HepG2 (cell line): ENCODE results near the gene KATNB1. TPM values are rescaled to one million over a fixed set of nuclear protein-coding genes. Genes with fewer than 3 reads are reported as not detected.
A peak's percentile ranks its signal among the peaks of the same experiment; 100 is the strongest.

ENCODE experiments used
- ARNT2 ChIP-seq: sonication (generic); formaldehyde crosslinking; IDR thresholded peaks from 2 replicates; pipeline ENCODE4 v1.8.0; 2022; ENCODE audit warnings: mild to moderate bottlenecking, low read depth, missing genetic modification reagents, moderate library complexity
- BORCS8-MEF2B ChIP-seq: sonication (generic); formaldehyde crosslinking; IDR thresholded peaks from 2 replicates; pipeline ENCODE4 v1.8.0; 2022; ENCODE audit warnings: mild to moderate bottlenecking, missing genetic modification reagents
- DNMT3B ChIP-seq: conservative IDR thresholded peaks from 2 replicates; pipeline ENCODE4 v1.6.1; 2016; ENCODE audit warnings: missing biosample characterization, control low read depth
- ERF ChIP-seq: IDR thresholded peaks from 2 replicates; pipeline ENCODE4 v1.6.1; 2018; ENCODE audit warnings: missing biosample characterization, missing genetic modification reagents
- GLI4 ChIP-seq: sonication (generic); formaldehyde crosslinking; IDR thresholded peaks from 2 replicates; pipeline ENCODE4 v1.5.1; 2020; ENCODE audit warnings: missing genetic modification reagents, mild to moderate bottlenecking, moderate library complexity, borderline replicate concordance
- HNRNPUL1 ChIP-seq: fragments of 200-400 bp; formaldehyde crosslinking; IDR thresholded peaks from 2 replicates; pipeline ENCODE4 v1.6.1; 2017; ENCODE audit warnings: low read depth, mild to moderate bottlenecking, low read length, moderate library complexity
- MATR3 ChIP-seq: sonication (generic); formaldehyde crosslinking; IDR thresholded peaks from 2 replicates; pipeline ENCODE4 v1.4.0; 2020; ENCODE audit warnings: missing genetic modification reagents
- MAZ ChIP-seq, 2 experiments: sonication (generic) in 1 of 2; formaldehyde crosslinking in 1 of 2; IDR thresholded peaks; 2 replicates each; pipeline versions ENCODE4 v1.5.0 to v1.6.1; 2012 to 2020; ENCODE audit warnings: low read depth in 2 of 2, mild to moderate bottlenecking in 2 of 2, borderline replicate concordance in 1 of 2, improper control_type of control experiment in 1 of 2, low read length in 1 of 2, missing genetic modification reagents in 1 of 2, moderate library complexity in 1 of 2
- MXI1 ChIP-seq: IDR thresholded peaks from 3 replicates; pipeline ENCODE4 v1.6.1; 2012; ENCODE audit warnings: low read depth, low read length, inconsistent platforms, borderline replicate concordance
- NFKB2 ChIP-seq: sonication (generic); formaldehyde crosslinking; IDR thresholded peaks from 2 replicates; pipeline ENCODE4 v1.4.0; 2020; ENCODE audit warnings: missing genetic modification reagents, borderline replicate concordance
- PITX1 ChIP-seq: sonication (generic); formaldehyde crosslinking; IDR thresholded peaks from 2 replicates; pipeline ENCODE4 v1.5.1; 2020; ENCODE audit warnings: mild to moderate bottlenecking, missing genetic modification reagents
- RAD21 ChIP-seq: fragments of 450-650 bp; formaldehyde crosslinking; IDR thresholded peaks from 2 replicates; pipeline ENCODE4 v1.5.0; 2020; ENCODE audit warnings: mild to moderate bottlenecking
- SRY ChIP-seq: sonication (generic); formaldehyde crosslinking; IDR thresholded peaks from 2 replicates; pipeline ENCODE4 v1.8.0; 2022; ENCODE audit warnings: mild to moderate bottlenecking, missing genetic modification reagents
- ZBTB21 ChIP-seq: sonication (generic); formaldehyde crosslinking; IDR thresholded peaks from 2 replicates; pipeline ENCODE4 v1.4.0; 2020; ENCODE audit warnings: missing genetic modification reagents
- ZNF12 ChIP-seq: sonication (generic); formaldehyde crosslinking; IDR thresholded peaks from 2 replicates; pipeline ENCODE4 v1.5.0; 2020; ENCODE audit warnings: missing genetic modification reagents
- ZNF124 ChIP-seq: sonication (generic); formaldehyde crosslinking; IDR thresholded peaks from 2 replicates; pipeline ENCODE4 v1.4.0; 2020; ENCODE audit warnings: missing genetic modification reagents
- ZNF34 ChIP-seq: sonication (generic); formaldehyde crosslinking; IDR thresholded peaks from 2 replicates; pipeline ENCODE4 v1.4.0; 2020; ENCODE audit warnings: mild to moderate bottlenecking, missing genetic modification reagents, borderline replicate concordance
- ZNF44 ChIP-seq: sonication (generic); formaldehyde crosslinking; IDR thresholded peaks from 2 replicates; pipeline ENCODE4 v1.5.1; 2020; ENCODE audit warnings: mild to moderate bottlenecking, missing genetic modification reagents
- ZNF530 ChIP-seq: sonication (generic); formaldehyde crosslinking; IDR thresholded peaks from 2 replicates; pipeline ENCODE4 v1.5.0; 2020; ENCODE audit warnings: low read depth, mild to moderate bottlenecking, missing genetic modification reagents
- ZNF556 ChIP-seq: sonication (generic); formaldehyde crosslinking; IDR thresholded peaks from 2 replicates; pipeline ENCODE4 v1.4.0; 2020; ENCODE audit warnings: mild to moderate bottlenecking, missing genetic modification reagents, borderline replicate concordance
- ZSCAN21 ChIP-seq: sonication (generic); formaldehyde crosslinking; IDR thresholded peaks from 2 replicates; pipeline ENCODE4 v1.8.0; 2022; ENCODE audit warnings: mild to moderate bottlenecking, missing genetic modification reagents, moderate library complexity, borderline replicate concordance
- polyA plus RNA-seq, 8 experiments: library from polyadenylated mRNA; depleted of rRNA in 3 of 8; stranded (reverse) in 7 of 8; unstranded in 1 of 8; fragments of >200 nt; fragmentation: Illumina TruSeq in 4 of 8; extraction: Trizol in 4 of 8; gene quantifications; 2 replicates each; pipeline versions ENCODE4 v1.2.1 to v1.2.3, GENCODE V29; 2011 to 2016; ENCODE audit warnings: low read depth in 4 of 8, missing spikeins in 1 of 8, mixed read lengths in 1 of 8; ENCODE audit not compliant: insufficient read depth in 1 of 8
- total RNA-seq, 5 experiments: library from RNA; depleted of rRNA; stranded (reverse); fragments of >200 nt; fragmentation: Illumina TruSeq; extraction: Trizol; gene quantifications; 2 replicates each; pipeline ENCODE4 v1.2.3, GENCODE V29; 2016; ENCODE audit warnings: low read depth in 1 of 5
- TF ChIP-seq, protein P1 (sequence below): sonication (generic); formaldehyde crosslinking; conservative IDR thresholded peaks from 2 replicates; pipeline ENCODE4 v1.4.0; 2020; ENCODE audit warnings: missing genetic modification reagents
- TF ChIP-seq, protein P2 (sequence below): sonication (generic); formaldehyde crosslinking; IDR thresholded peaks from 2 replicates; pipeline ENCODE4 v1.8.1; 2023; ENCODE audit warnings: mild to moderate bottlenecking, moderate library complexity, missing genetic modification reagents
- TF ChIP-seq, protein P3 (sequence below): sonication (generic); formaldehyde crosslinking; IDR thresholded peaks from 2 replicates; pipeline ENCODE4 v1.4.0; 2020; ENCODE audit warnings: mild to moderate bottlenecking, missing genetic modification reagents

Gene KATNB1
- total and polyA plus RNA-seq, 2 of the 13 experiments (the other 11 are each of a cell fraction or from before 2014, with no cell fraction given), result 31.5 to 43.5 TPM

DNA sequence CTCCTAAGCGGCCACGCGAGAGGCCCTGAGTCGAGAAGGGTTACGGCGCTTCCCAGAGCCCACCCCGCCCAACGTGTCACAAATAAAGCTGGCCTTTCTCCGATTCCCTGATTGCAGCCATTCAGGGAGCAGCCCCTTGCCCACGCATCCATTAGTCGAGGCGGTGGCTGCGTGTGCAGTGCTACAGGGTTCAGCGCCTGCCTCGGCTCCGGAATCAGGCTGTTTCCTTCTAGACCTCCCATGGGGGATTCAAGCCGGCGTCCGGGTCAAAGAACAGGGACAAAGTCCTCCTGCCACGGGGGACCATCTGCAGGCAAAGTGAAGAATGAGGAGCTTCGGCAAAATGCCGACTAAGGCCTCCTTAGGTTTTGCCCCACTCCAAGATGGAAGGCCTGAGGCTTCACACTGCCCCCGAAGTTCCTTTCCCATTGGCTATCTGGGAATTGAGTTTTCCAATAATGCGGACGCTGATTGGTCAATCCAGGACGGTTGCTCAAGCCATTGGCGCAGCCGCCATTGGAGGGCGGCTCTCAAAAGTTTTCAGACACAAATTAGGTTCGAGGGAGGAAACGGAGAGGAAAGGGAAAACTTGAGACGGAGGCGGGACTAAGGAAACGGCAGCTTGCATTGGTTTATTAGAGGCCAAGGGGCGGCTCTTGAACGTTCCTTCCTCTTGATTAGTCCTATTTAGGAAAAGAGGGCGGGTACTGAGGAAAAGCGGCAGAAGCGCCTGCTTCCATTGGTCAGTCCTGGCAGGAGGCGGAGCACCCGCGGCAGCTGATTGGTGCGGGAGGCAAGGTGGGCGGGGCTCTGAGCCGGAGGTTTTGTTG lies 430 bp upstream of the KATNB1 start (continued):
- TF ChIP-seq, protein P1, sequence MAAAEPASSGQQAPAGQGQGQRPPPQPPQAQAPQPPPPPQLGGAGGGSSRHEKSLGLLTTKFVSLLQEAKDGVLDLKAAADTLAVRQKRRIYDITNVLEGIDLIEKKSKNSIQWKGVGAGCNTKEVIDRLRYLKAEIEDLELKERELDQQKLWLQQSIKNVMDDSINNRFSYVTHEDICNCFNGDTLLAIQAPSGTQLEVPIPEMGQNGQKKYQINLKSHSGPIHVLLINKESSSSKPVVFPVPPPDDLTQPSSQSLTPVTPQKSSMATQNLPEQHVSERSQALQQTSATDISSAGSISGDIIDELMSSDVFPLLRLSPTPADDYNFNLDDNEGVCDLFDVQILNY, result 0 out of 2 replicates have a peak, but pooled peaks have one; percentile 47
- TF ChIP-seq ARNT2 (CRISPR knock-in tag) (peak; percentile 83), ZSCAN21 (CRISPR knock-in tag) (no peak; the same call in 1 of the 2 replicates), MATR3 (CRISPR knock-in tag) (no peak), HNRNPUL1 (no peak), MXI1 (0 out of 3 replicates have a peak, but pooled peaks have one; percentile 17), ERF (peak; percentile 3; the same call in 1 of the 2 replicates), DNMT3B (CRISPR knock-in tag) (peak; percentile 58; the same call in 1 of the 2 replicates), ZNF530 (CRISPR knock-in tag) (no peak), ZNF44 (CRISPR knock-in tag) (peak; percentile 75; the same call in 1 of the 2 replicates), NFKB2 (CRISPR knock-in tag) (peak; percentile 20; the same call in 1 of the 2 replicates), ZNF34 (no peak), SRY (CRISPR knock-in tag) (peak; percentile 90), ZNF12 (CRISPR knock-in tag) (no peak; the same call in 1 of the 2 replicates), PITX1 (CRISPR knock-in tag) (no peak), ZNF124 (no peak; the same call in 1 of the 2 replicates), ZBTB21 (CRISPR knock-in tag) (0 out of 2 replicates have a peak, but pooled peaks have one; percentile 25), BORCS8-MEF2B (CRISPR knock-in tag) (no peak), GLI4 (CRISPR knock-in tag) (peak; percentile 97), ZNF556 (CRISPR knock-in tag) (peak; percentile 64), MAZ (IDR thresholded peaks at IDR 0.05; ENCODE audit: borderline replicate concordance, low read depth, low read length) (no peak; the same call in 1 of the 2 replicates), MAZ (CRISPR knock-in tag; IDR thresholded peaks at IDR 0.05; ENCODE audit: low read depth) (no peak), RAD21 (CRISPR knock-in tag) (peak; percentile 61; the same call in 1 of the 2 replicates)
- TF ChIP-seq, protein P2, sequence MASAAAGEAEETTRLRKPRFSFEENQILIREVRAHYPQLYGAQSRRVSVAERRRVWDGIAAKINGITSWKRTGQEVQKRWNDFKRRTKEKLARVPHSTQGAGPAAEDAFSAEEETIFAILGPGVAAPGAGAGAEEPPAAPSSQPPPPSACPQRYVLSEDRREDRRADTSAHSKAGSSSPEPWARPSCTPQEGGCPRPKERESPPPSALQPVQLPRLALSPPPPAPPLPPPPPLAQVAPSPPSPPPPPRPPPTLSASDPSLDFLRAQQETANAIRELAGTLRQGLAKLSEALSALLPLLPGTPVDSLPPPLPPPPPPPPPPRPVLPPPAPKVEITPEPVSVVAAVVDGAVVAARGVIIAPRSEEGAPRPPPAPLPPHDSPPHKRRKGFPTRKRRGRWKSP, result peak; percentile 15; the same call in 1 of the 2 replicates
- TF ChIP-seq, protein P3, sequence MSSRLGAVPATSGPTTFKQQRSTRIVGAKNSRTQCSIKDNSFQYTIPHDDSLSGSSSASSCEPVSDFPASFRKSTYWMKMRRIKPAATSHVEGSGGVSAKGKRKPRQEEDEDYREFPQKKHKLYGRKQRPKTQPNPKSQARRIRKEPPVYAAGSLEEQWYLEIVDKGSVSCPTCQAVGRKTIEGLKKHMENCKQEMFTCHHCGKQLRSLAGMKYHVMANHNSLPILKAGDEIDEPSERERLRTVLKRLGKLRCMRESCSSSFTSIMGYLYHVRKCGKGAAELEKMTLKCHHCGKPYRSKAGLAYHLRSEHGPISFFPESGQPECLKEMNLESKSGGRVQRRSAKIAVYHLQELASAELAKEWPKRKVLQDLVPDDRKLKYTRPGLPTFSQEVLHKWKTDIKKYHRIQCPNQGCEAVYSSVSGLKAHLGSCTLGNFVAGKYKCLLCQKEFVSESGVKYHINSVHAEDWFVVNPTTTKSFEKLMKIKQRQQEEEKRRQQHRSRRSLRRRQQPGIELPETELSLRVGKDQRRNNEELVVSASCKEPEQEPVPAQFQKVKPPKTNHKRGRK (CRISPR knock-in tag), result no peak
